GM18519 (cell line): ENCODE data around the gene FAM131A.

Experiments
- ATAC-seq: cut with Tn5 transposase; IDR thresholded peaks from one replicate; pipeline ENCODE4 v1.9.1; 2021; ENCODE audit warnings: mild to moderate bottlenecking, moderate library complexity; ENCODE audit not compliant: unreplicated experiment, low FRiP score

Gene FAM131A

DNA sequence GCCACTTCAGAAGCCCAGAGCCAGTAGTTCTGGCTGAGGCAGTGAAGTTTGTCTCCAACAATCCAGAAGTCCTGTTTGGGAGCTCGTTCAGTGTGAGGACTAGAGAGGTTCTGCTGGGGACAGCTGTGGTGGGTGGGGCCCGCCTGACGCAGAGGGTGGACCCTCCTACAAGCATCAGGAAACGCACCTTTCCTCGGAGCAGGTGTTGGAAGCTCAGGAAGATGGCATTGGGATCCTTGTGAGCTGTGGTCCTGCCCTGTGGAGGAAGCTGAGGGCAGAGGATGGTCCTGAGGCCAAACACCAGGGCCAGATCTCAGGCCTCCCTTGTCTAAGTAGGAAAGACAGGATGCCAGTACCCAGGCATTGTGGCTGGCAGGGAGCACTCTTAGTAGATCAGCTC, 35.5 kb downstream of the FAM131A start:
- ATAC-seq, result no peak

- ATAC-seq, result no peak
Observed at GRCh38 chr3:184373422-184373821, 36.0 kb downstream of the FAM131A start.

GRCh38 chr3:184375747-184376461, 38.5 kb downstream of the FAM131A start:
- ATAC-seq, result no peak

DNA sequence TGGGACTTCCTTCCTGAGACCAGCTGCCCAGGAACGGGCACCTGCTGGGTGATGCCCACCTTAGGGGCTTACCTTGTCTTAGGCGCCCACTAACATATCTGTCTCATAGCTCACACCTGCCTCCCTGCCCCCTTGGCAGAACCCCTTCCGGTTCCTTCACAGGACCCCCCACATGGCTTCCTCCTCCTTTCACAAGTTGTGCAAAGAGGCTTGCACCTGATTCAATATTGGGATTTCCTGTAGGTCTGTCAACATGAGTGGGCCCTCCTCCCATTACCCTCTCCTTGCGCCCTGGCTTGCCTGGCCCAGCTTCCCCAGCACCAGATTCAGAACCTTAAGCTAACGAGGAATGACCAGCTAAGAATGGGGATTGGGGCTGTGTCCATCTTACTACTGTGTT, 40.0 kb downstream of the FAM131A start:
- no peak for ATAC-seq

- ATAC-seq, result no peak
Observed at GRCh38 chr3:184377882-184378445, 40.6 kb downstream of the FAM131A start, which contains the start of gene THPO. Gene THPO, minus strand, starts transcription at chr3:184378207. Its CDS starts 1,948 bp downstream, at chr3:184376259.

DNA sequence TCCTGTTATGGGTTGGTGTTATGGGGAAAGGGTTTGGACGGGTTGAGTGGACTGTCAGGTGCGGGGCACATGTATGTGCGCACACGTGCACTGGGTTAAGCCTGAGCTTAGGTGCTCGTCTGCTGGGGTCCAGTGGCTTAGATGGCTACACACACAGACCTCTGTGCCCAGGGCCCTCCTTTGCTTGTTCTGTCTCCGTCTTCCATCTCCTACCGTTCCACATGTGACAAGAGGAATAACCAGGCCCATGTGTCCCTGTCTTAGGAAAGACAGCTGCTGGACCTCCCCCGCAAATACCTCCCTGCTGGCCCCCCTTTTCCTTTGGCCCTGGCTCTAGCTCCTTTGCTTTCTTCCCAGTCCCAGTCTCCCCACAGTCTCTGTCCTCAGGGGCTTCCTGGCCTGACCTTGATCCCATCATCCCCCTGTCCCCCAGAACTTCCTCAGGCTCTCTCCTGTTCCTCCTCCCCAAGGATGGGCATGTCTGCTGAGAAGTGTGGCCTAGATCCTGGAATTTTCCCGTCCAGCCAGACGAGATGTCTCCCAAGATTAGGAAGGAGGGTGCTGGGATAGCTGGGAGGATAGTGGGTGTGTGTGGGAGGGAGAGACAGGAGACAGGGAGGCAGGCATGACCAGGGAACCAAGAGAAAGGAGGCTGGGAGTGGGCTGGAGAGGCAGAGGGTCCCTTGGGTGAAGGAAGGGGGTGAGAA, 41.4 kb downstream of the FAM131A start:
- ATAC-seq, result no peak

- no peak for ATAC-seq
Observed at GRCh38 chr3:184379358-184380184, 42.2 kb downstream of the FAM131A start, which contains the start of gene CHRD. Gene CHRD, plus strand, starts transcription at chr3:184380054. Its CDS starts 265 bp downstream, at chr3:184380319.

DNA sequence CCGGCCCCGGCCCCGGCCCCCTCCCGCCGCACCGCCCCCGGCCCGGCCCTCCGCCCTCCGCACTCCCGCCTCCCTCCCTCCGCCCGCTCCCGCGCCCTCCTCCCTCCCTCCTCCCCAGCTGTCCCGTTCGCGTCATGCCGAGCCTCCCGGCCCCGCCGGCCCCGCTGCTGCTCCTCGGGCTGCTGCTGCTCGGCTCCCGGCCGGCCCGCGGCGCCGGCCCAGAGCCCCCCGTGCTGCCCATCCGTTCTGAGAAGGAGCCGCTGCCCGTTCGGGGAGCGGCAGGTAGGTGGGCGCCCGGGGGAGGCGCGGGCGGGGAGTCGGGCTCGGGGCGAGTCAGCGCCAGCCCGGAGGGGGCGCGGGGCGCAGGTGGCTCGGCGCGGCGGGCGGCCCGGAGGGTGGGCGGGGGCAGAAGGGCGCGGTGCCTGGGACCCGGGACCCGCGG, 42.8 kb downstream of the FAM131A start:
- no peak for ATAC-seq

DNA sequence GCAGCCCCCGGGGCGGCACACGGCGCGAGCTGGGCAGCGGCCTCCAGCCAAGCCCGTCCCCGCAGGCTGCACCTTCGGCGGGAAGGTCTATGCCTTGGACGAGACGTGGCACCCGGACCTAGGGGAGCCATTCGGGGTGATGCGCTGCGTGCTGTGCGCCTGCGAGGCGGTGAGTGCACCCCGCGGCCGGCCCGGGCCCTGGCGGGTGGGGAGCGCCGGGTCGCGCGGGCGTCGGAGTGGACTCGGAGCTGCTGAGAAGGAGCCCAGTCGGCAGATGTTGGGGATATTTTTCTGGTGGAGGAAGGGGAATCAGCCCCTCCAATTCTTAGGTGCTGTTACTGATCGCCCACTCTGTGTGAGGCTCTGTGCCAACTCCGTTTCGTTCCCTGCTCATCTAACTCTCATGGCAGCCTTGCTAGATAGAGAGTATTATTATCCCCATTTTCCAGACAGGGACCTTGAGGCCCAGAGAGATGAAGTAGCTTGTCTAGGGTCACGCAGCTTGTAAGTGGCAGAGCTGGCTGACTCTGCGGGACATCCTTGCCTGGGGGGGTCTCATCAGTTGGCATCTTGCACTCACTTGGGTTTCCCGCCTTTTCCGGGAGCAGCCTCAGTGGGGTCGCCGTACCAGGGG, 43.3 kb downstream of the FAM131A start:
- no peak for ATAC-seq

DNA sequence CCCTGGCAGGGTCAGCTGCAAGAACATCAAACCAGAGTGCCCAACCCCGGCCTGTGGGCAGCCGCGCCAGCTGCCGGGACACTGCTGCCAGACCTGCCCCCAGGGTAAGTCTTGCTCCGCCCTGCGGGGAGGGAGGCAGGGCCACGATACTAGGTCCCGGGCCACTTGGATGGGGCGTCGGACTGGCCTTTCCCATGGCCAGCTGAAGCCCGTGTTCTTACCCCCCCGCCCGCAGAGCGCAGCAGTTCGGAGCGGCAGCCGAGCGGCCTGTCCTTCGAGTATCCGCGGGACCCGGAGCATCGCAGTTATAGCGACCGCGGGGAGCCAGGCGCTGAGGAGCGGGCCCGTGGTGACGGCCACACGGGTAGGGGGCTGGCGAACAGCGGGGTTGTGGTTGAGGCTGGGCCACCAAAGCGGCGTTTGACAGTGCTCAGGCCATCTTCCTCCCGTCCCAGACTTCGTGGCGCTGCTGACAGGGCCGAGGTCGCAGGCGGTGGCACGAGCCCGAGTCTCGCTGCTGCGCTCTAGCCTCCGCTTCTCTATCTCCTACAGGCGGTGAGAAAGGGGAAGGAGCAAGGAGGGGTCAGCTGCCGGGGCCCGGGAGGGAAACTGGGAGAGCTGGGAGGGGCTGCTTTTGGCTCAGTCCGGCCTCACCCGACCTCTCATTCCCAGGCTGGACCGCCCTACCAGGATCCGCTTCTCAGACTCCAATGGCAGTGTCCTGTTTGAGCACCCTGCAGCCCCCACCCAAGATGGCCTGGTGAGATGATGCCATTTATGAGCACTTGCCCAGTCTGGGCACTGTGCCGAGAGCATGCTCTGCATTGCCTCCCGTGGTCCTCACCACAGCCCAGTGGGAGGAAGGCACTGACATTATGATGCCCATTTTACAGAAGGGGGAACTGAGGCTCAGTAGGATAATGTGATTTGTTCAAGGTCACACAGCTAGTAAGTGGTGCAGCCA, 44.1 kb downstream of the FAM131A start:
- no peak for ATAC-seq

GRCh38 chr3:184382326-184383032, 45.1 kb downstream of the FAM131A start:
- ATAC-seq, result no peak

DNA sequence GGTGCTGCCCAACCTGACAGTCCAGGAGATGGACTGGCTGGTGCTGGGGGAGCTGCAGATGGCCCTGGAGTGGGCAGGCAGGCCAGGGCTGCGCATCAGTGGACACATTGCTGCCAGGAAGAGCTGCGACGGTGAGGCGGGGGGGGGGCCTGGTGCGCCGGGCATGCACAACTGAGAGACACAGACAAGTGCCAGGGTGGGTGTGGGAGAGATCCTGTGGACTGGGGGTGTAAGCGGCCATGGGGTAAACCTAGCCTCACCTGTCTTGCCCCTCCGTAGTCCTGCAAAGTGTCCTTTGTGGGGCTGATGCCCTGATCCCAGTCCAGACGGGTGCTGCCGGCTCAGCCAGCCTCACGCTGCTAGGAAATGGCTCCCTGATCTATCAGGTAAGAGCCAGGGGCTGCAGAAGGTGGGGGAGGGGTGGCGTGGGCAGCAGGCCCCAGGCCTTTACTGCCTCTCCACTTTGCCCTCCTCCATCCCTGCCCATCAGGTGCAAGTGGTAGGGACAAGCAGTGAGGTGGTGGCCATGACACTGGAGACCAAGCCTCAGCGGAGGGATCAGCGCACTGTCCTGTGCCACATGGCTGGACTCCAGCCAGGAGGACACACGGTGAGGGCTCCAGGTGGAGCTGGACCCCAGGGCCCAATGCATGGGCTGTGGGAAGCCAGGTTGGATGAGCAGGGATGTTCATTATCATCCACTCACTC, 45.8 kb downstream of the FAM131A start:
- ATAC-seq, result no peak

GRCh38 chr3:184384342-184384741, 46.9 kb downstream of the FAM131A start:
- no peak for ATAC-seq

DNA sequence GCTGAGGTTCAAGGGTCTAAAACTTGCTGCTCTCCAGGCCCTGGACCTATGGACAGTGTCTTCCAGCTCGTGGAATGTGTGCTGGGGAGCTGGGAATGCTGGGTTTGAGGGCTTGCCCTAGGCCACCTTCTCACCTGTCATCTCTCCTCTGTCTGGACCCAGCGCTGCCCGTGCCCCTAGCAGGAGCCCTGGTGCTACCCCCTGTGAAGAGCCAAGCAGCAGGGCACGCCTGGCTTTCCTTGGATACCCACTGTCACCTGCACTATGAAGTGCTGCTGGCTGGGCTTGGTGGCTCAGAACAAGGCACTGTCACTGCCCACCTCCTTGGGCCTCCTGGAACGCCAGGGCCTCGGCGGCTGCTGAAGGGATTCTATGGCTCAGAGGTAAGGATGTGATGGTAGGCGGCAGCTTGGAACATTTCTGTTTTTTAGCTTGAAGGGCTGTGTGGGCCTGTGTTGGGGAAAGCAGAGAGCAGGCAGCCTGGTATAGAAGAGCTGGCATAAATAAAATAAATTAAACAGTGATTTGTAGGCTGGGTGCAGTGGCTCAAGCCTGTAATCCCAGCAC, 47.5 kb downstream of the FAM131A start:
- ATAC-seq, result no peak

DNA sequence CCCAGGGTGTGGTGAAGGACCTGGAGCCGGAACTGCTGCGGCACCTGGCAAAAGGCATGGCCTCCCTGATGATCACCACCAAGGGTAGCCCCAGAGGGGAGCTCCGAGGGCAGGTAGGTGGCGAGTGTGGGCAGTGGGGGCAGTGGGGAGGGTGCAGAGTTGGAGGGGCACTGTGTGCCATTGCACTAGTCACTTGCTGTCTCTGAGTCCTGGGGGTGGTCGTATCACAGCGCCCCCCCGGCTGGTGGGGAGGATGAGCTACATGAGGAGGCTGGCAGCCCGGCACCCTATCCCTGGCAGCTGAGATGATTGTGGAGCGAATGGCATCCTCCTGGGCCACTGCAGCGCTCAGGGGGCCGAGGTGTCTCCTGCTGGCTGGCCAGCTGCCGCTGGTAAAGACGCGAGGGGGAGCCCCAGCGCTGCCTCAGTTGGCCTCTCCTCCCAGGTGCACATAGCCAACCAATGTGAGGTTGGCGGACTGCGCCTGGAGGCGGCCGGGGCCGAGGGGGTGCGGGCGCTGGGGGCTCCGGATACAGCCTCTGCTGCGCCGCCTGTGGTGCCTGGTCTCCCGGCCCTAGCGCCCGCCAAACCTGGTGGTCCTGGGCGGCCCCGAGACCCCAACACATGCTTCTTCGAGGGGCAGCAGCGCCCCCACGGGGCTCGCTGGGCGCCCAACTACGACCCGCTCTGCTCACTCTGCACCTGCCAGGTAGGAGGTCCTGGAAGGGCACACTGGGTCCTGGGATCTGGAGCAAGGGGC, 48.8 kb downstream of the FAM131A start:
- ATAC-seq, result no peak

DNA sequence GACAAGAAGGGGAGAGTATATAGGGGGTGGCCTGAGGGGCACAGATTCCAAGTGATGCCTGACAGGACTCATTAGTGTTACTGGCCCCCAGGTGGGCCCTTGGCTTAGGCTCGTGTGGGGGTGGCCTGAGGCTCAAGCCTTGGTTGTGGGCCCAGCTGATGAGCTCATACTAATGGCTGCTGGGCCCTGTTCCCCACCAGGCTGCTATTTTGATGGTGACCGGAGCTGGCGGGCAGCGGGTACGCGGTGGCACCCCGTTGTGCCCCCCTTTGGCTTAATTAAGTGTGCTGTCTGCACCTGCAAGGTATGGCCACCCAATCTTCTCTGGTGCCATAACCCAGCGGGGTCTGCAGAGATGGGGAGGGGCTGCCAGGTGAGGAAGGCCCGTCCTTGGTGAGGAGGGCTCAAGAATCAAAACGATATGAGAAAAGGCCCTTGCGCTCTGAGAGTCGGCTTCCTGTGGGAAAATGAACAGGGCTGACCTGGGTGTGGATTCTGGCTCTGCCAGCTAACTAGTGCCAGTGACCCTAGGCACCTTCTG, 49.8 kb downstream of the FAM131A start:
- no peak for ATAC-seq
